Fibroblast of lung (primary cell): ENCODE data around the gene SMPD3.

ENCODE experiments used
- EZH2 ChIP-seq: IDR thresholded peaks from 2 replicates; pipeline ENCODE4 v1.5.1; 2012; ENCODE audit warnings: low read length, control low read depth, mild to moderate bottlenecking; ENCODE audit errors: missing control alignments
- TF ChIP-seq, protein P1 (sequence below), 2 donors: IDR thresholded peaks in 1 of 2; conservative IDR thresholded peaks in 1 of 2; 1 replicate in 1 of 2; 2 replicates in 1 of 2; pipeline ENCODE4 v1.5.1; 2011 to 2012; ENCODE audit warnings: low read length in 2 of 2, control low read depth in 1 of 2, inconsistent platforms in 1 of 2, low read depth in 1 of 2, mild to moderate bottlenecking in 1 of 2

DNA sequence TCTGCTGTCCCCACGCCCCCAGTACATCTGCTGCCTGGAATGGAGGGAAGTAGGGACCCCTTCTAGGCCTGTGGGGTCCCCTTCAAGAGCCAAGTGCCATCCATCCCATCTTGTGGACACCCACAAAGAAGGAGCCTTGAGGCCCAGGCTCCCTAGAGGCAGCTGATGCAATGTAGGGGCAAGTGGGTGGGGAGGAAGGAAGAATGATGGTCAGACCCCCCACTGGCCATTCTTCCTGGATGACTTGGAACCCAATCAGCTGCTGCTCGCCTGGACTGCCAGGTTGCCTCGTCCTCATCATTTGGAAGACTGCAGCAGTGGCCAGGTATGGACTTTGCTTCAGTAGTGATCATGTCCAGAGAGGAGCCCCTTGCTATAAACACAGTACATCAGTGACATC is 48.9 kb downstream of the SMPD3 start:
- TF ChIP-seq, protein P1, sequence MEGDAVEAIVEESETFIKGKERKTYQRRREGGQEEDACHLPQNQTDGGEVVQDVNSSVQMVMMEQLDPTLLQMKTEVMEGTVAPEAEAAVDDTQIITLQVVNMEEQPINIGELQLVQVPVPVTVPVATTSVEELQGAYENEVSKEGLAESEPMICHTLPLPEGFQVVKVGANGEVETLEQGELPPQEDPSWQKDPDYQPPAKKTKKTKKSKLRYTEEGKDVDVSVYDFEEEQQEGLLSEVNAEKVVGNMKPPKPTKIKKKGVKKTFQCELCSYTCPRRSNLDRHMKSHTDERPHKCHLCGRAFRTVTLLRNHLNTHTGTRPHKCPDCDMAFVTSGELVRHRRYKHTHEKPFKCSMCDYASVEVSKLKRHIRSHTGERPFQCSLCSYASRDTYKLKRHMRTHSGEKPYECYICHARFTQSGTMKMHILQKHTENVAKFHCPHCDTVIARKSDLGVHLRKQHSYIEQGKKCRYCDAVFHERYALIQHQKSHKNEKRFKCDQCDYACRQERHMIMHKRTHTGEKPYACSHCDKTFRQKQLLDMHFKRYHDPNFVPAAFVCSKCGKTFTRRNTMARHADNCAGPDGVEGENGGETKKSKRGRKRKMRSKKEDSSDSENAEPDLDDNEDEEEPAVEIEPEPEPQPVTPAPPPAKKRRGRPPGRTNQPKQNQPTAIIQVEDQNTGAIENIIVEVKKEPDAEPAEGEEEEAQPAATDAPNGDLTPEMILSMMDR (conservative IDR thresholded peaks at IDR 0.05 in 1 of 2, IDR thresholded peaks at IDR 0.05 in 1 of 2; ENCODE audit: low read depth in 1 of 2, low read length in 2 of 2), result no peak
- TF ChIP-seq EZH2, result no peak
